Ovary (tissue), 3 donors: ENCODE measurements around the gene LEMD2.

ENCODE experiments used
- CTCF ChIP-seq, 3 donors: fragments of 450-650 bp in 2 of 3; fragments of 200-600 bp in 1 of 3; IDR thresholded peaks; one replicate each; pipeline versions ENCODE4 v1.5.1 to v1.8.0; 2016 to 2022; ENCODE audit warnings: antibody characterized with exemption in 3 of 3, mild to moderate bottlenecking in 1 of 3
- POLR2A ChIP-seq: fragments of 450-650 bp; IDR thresholded peaks from one replicate; pipeline ENCODE4 v1.6.1; 2017; ENCODE audit warnings: antibody characterized with exemption, mild to moderate bottlenecking, moderate library complexity
- donor health status: DM: no; HTN: no; CAD: no.

- TF ChIP-seq CTCF (IDR thresholded peaks at IDR 0.05) (no peak), POLR2A (no peak)
These were observed 36.3 kb downstream of the LEMD2 start for GRCh38 chr6:33752646-33753015.
